K562 (cell line): ENCODE measurements around the gene COL1A1. TPM values are rescaled to one million over a fixed set of nuclear protein-coding genes. Genes with fewer than 3 reads are reported as not detected.

Source experiments
- ATF6 ChIP-seq: sonication (generic); formaldehyde crosslinking; IDR thresholded peaks from 2 replicates; pipeline ENCODE4 v1.4.0; 2020; ENCODE audit warnings: mild to moderate bottlenecking, missing genetic modification reagents
- CBFB ChIP-seq: sonication (generic); formaldehyde crosslinking; IDR thresholded peaks from 2 replicates; pipeline ENCODE4 v1.4.0; 2020; ENCODE audit warnings: mild to moderate bottlenecking, missing genetic modification reagents
- CUX1 ChIP-seq: fragments of 200-800 bp; sonication (Bioruptor generic); IDR thresholded peaks from 2 replicates; pipeline ENCODE4 v1.6.1; 2016; ENCODE audit warnings: missing genetic modification characterization, missing compliant biosample characterization
- FOXK1 ChIP-seq: sonication (generic); formaldehyde crosslinking; IDR thresholded peaks from 2 replicates; pipeline ENCODE4 v1.8.0; 2022; ENCODE audit warnings: missing genetic modification reagents, mild to moderate bottlenecking, borderline replicate concordance
- FOXP4 ChIP-seq: sonication (generic); formaldehyde crosslinking; IDR thresholded peaks from 2 replicates; pipeline ENCODE4 v1.8.0; 2022; ENCODE audit warnings: mild to moderate bottlenecking, missing genetic modification reagents, borderline replicate concordance
- GTF2F1 ChIP-seq: IDR thresholded peaks from 2 replicates; pipeline ENCODE4 v1.6.1; 2011; ENCODE audit warnings: low read depth, low read length, improper control_type of control experiment
- HNRNPLL ChIP-seq: fragments of 200-400 bp; formaldehyde crosslinking; IDR thresholded peaks from 2 replicates; pipeline ENCODE4 v1.6.1; 2017; ENCODE audit warnings: low read length, low read depth, mild to moderate bottlenecking; ENCODE audit not compliant: poor library complexity, severe bottlenecking
- MEIS2 ChIP-seq: fragments of 450-650 bp; IDR thresholded peaks from 2 replicates; pipeline ENCODE4 v1.6.1; 2014; ENCODE audit warnings: mild to moderate bottlenecking; ENCODE audit not compliant: partially characterized antibody
- NCOA4 ChIP-seq: fragments of 450-650 bp; IDR thresholded peaks from 2 replicates; pipeline ENCODE4 v1.6.1; 2018; ENCODE audit warnings: mild to moderate bottlenecking; ENCODE audit not compliant: partially characterized antibody
- POLR2B ChIP-seq: fragments of 450-650 bp; IDR thresholded peaks from 2 replicates; pipeline ENCODE4 v1.6.1; 2018; ENCODE audit warnings: low read depth; ENCODE audit not compliant: partially characterized antibody
- RBFOX2 ChIP-seq: fragments of 200-400 bp; formaldehyde crosslinking; IDR thresholded peaks from 2 replicates; pipeline ENCODE4 v1.6.1; 2017; ENCODE audit warnings: low read depth, mild to moderate bottlenecking, low read length, moderate library complexity
- SIN3B ChIP-seq: fragments of 450-650 bp; IDR thresholded peaks from 2 replicates; pipeline ENCODE4 v1.6.1; 2017; ENCODE audit warnings: low read depth, mild to moderate bottlenecking, moderate library complexity
- SP1 ChIP-seq: sonication (generic); formaldehyde crosslinking; IDR thresholded peaks from 2 replicates; pipeline ENCODE4 v1.8.1; 2022; ENCODE audit warnings: mild to moderate bottlenecking, missing genetic modification reagents
- TBL1XR1 ChIP-seq, 2 experiments: IDR thresholded peaks; 2 replicates each; pipeline ENCODE4 v1.6.1; 2012; ENCODE audit warnings: improper control_type of control experiment in 2 of 2, low read length in 2 of 2, mild to moderate bottlenecking in 1 of 2
- ZNF217 ChIP-seq: sonication (generic); formaldehyde crosslinking; IDR thresholded peaks from 2 replicates; pipeline ENCODE4 v1.8.0; 2022; ENCODE audit warnings: mild to moderate bottlenecking, missing genetic modification reagents
- ZNF311 ChIP-seq: fragments of 250-450 bp; sonication (Bioruptor Pico); IDR thresholded peaks from 2 replicates; pipeline ENCODE4 v1.4.0; 2020; ENCODE audit warnings: mild to moderate bottlenecking, moderate library complexity
- ZNF57 ChIP-seq: fragments of 450-650 bp; formaldehyde crosslinking; IDR thresholded peaks from 2 replicates; pipeline ENCODE4 v1.4.0; 2020; ENCODE audit warnings: mild to moderate bottlenecking, moderate library complexity
- ZNF830 ChIP-seq: fragments of 250-450 bp; sonication (Bioruptor Pico); IDR thresholded peaks from 2 replicates; pipeline ENCODE4 v1.5.0; 2021; ENCODE audit warnings: mild to moderate bottlenecking
- polyA plus RNA-seq, 8 experiments: library from polyadenylated mRNA; depleted of rRNA in 4 of 8; stranded (reverse) in 5 of 8; unstranded in 3 of 8; fragments of >200 nt; fragmentation: Nextera tagmentation in 2 of 8; fragmentation: Illumina TruSeq in 1 of 8; extraction: Ambion mirVana in 2 of 8; extraction: Trizol in 1 of 8; gene quantifications; 2 replicates each; pipeline versions ENCODE4 v1.2.1 to v1.2.3, GENCODE V29; 2011 to 2014; ENCODE audit warnings: inconsistent platforms in 1 of 8, missing spikeins in 1 of 8
- total RNA-seq, 7 experiments: library from RNA; depleted of rRNA in 6 of 7; stranded (reverse); fragments of >200 nt in 6 of 7; fragmentation: Illumina TruSeq in 2 of 7; extraction: Trizol in 2 of 7; gene quantifications; 2 replicates each; pipeline versions ENCODE4 v1.2.1 to v1.2.3, GENCODE V29; 2011 to 2021; ENCODE audit warnings: low replicate concordance in 1 of 7

The COL1A1 gene
- total and polyA plus RNA-seq, 9 of the 15 experiments (the other 6 are each of a cell fraction or from before 2014, with no cell fraction given): 0.04 to 3.4 (median 0.18) TPM

- TF ChIP-seq CUX1 (CRISPR knock-in tag): no peak
- TF ChIP-seq SP1 (CRISPR knock-in tag): peak; percentile 89
- 0 out of 2 replicates have a peak, but pooled peaks have one; percentile 51 for TF ChIP-seq CBFB
- TF ChIP-seq TBL1XR1 (IDR thresholded peaks at IDR 0.05; ENCODE audit: low read length in 2 of 2): peak in 1 of 2 experiments; percentile 31; a peak in 1 of 4 replicates
- TF ChIP-seq ZNF57 (CRISPR knock-in tag): no peak
- TF ChIP-seq POLR2B: no peak
- TF ChIP-seq MEIS2: peak; percentile 69
- TF ChIP-seq GTF2F1: no peak
- TF ChIP-seq HNRNPLL: peak; percentile 39
- peak; percentile 86; the same call in 1 of the 2 replicates for TF ChIP-seq FOXP4
- TF ChIP-seq ATF6 (CRISPR knock-in tag): no peak
- no peak for TF ChIP-seq NCOA4
- TF ChIP-seq SIN3B: 0 out of 2 replicates have a peak, but pooled peaks have one; percentile 15
- TF ChIP-seq RBFOX2: peak; percentile 58
- TF ChIP-seq ZNF830 (CRISPR knock-in tag): no peak
- TF ChIP-seq ZNF311 (CRISPR knock-in tag): no peak
- TF ChIP-seq ZNF217 (CRISPR knock-in tag): no peak
- TF ChIP-seq FOXK1 (CRISPR knock-in tag): 0 out of 2 replicates have a peak, but pooled peaks have one; percentile 85
Observed at GRCh38 chr17:50161023-50161910, 40.2 kb downstream of the COL1A1 start (continued).
